HepG2 (cell line): Measurements from ENCODE around the gene SNED1. TPM values are rescaled to one million over a fixed set of nuclear protein-coding genes. Genes with fewer than 3 reads are reported as not detected.

Experiments used
- ATAC-seq: fragments of 200-7000 bp; cut with Tn5 transposase; 3 replicates; pipeline ENCODE4 v1.9.1; 2020; ENCODE audit warnings: mild to moderate bottlenecking, moderate library complexity
- BruUV-seq: library from RNA; stranded (reverse); fragments of 400-500 nt; replicated peaks from 2 replicates; lab custom pipeline; 2021; lab: Mats Ljungman, UMichigan
- CTCF ChIA-PET: fragments of 300-600 bp; formaldehyde crosslinking; extraction: SDS; loops from one replicate; lab custom pipeline; 2021; ENCODE audit warnings: low total read pairs, inconsistent platforms, low intra/inter-chr PET ratio; lab: Yijun Ruan, JAX
- POLR2A ChIA-PET: fragments of 350-600 bp; sonication (Branson Sonifier 250); formaldehyde crosslinking; loops from one replicate; lab custom pipeline; 2020; ENCODE audit warnings: antibody characterized with exemption, inconsistent platforms; lab: Yijun Ruan, JAX
- DNase-seq: peaks from one replicate; pipeline ENCODE4 v3.0.0-alpha.2; 2015; ENCODE audit warnings: low spot score
- FAIRE-seq: peaks from 3 replicates; lab custom pipeline; 2011; peaks lifted over from hg19 to GRCh38; lab: Jason Lieb, UNC
- H2AFZ ChIP-seq: one replicate; pipeline ENCODE4 v1.6.1; 2011; ENCODE audit warnings: low read length, inconsistent platforms
- H3K27ac ChIP-seq: fragments of 300-600 bp; 3 replicates; pipeline ENCODE4 v1.8.0; 2011; ENCODE audit warnings: mixed run types, mild to moderate bottlenecking, mixed read lengths, low read length, inconsistent platforms; ENCODE audit not compliant: insufficient read depth; ENCODE audit errors: extremely low read length
- H3K27me3 ChIP-seq, 2 experiments: fragments of 200-600 bp in 1 of 2; 2 replicates in 1 of 2; 3 replicates in 1 of 2; pipeline versions ENCODE4 v1.6.0 to v1.8.0; 2011; ENCODE audit warnings: low read length in 2 of 2, mild to moderate bottlenecking in 2 of 2, moderate library complexity in 2 of 2, inconsistent platforms in 1 of 2; ENCODE audit not compliant: insufficient read depth in 2 of 2, control insufficient read depth in 1 of 2
- H3K36me3 ChIP-seq, 2 experiments: fragments of 200-600 bp in 1 of 2; replicated peaks in 1 of 2; 2 replicates in 1 of 2; 3 replicates in 1 of 2; pipeline versions ENCODE4 v1.5.1 to v1.8.0; 2011; ENCODE audit warnings: low read length in 2 of 2, inconsistent platforms in 1 of 2; ENCODE audit not compliant: insufficient read depth in 2 of 2, control insufficient read depth in 1 of 2
- H3K4me1 ChIP-seq: 2 replicates; pipeline ENCODE4 v1.5.1; 2012; ENCODE audit warnings: low read length, inconsistent platforms; ENCODE audit not compliant: insufficient read depth
- H3K4me2 ChIP-seq: 2 replicates; pipeline ENCODE4 v1.6.0; 2011; ENCODE audit warnings: low read depth, low read length, inconsistent platforms
- H3K4me3 ChIP-seq, 3 experiments: fragments of 200-600 bp in 1 of 3; sonication (generic), shearing (Covaris generic) in 1 of 3; replicated peaks in 1 of 3; 2 replicates each; pipeline ENCODE4 v1.5.1; 2011 to 2016; ENCODE audit warnings: low read length in 3 of 3, inconsistent platforms in 2 of 3, low read depth in 2 of 3, mild to moderate bottlenecking in 2 of 3, control low read depth in 1 of 3, mixed read lengths in 1 of 3; ENCODE audit not compliant: insufficient read depth in 1 of 3
- H3K79me2 ChIP-seq: one replicate; pipeline ENCODE4 v1.6.1; 2011; ENCODE audit warnings: low read length, inconsistent platforms; ENCODE audit not compliant: insufficient read depth
- H3K9ac ChIP-seq: 2 replicates; pipeline ENCODE4 v1.6.0; 2011; ENCODE audit warnings: mild to moderate bottlenecking, low read depth, low read length, inconsistent platforms; ENCODE audit not compliant: insufficient read depth
- H3K9me3 ChIP-seq: 2 replicates; pipeline ENCODE4 v1.5.1; 2012; ENCODE audit warnings: mild to moderate bottlenecking, low read length
- H4K20me1 ChIP-seq: 2 replicates; pipeline ENCODE4 v1.6.0; 2011; ENCODE audit warnings: inconsistent platforms, mild to moderate bottlenecking, low read length, moderate library complexity; ENCODE audit not compliant: insufficient read depth
- ADNP ChIP-seq: sonication (generic); formaldehyde crosslinking; IDR thresholded peaks from 2 replicates; pipeline ENCODE4 v1.4.0; 2020; ENCODE audit warnings: missing genetic modification reagents
- ELF1 ChIP-seq: sonication (generic); formaldehyde crosslinking; IDR thresholded peaks from 2 replicates; pipeline ENCODE4 v1.4.0; 2020; ENCODE audit warnings: missing genetic modification reagents
- FOXM1 ChIP-seq: sonication (generic); formaldehyde crosslinking; IDR thresholded peaks from 2 replicates; pipeline ENCODE4 v1.5.0; 2020; ENCODE audit warnings: missing genetic modification reagents
- JDP2 ChIP-seq: sonication (generic); formaldehyde crosslinking; IDR thresholded peaks from 2 replicates; pipeline ENCODE4 v1.8.1; 2022; ENCODE audit warnings: missing genetic modification reagents, borderline replicate concordance
- MAFK ChIP-seq, 2 experiments: IDR thresholded peaks in 1 of 2; conservative IDR thresholded peaks in 1 of 2; 2 replicates each; pipeline ENCODE4 v1.6.1; 2011; ENCODE audit warnings: improper control_type of control experiment in 2 of 2, low read length in 2 of 2
- RELA ChIP-seq: sonication (generic); formaldehyde crosslinking; IDR thresholded peaks from 2 replicates; pipeline ENCODE4 v1.4.0; 2020; ENCODE audit warnings: missing genetic modification reagents
- ZNF430 ChIP-seq: sonication (generic); formaldehyde crosslinking; IDR thresholded peaks from 2 replicates; pipeline ENCODE4 v1.9.0; 2021; ENCODE audit warnings: mild to moderate bottlenecking, missing genetic modification reagents
- ZNF674 ChIP-seq: sonication (generic); formaldehyde crosslinking; IDR thresholded peaks from 2 replicates; pipeline ENCODE4 v1.5.0; 2020; ENCODE audit warnings: low read depth, mild to moderate bottlenecking, missing genetic modification reagents
- WGBS: methylation state at CpG from one replicate; pipeline ENCODE4 v1.1.6; 2017; ENCODE audit warnings: low lambda C conversion rate; 5-methylcytosine and 5-hydroxymethylcytosine counted together
- in situ Hi-C: cut with HindIII; loops from 2 replicates; pipeline ENCODE4 v1.10.0; 2017; ENCODE audit warnings: low pct_unique_long_range_greater_than_20kb; ENCODE audit not compliant: extremely low pct_ligation_motif_present
- intact Hi-C: fragments of 100-400 bp; cut with micrococcal nuclease; formaldehyde crosslinking; loops from one replicate; pipeline ENCODE4 v1.10.0; 2022; ENCODE audit not compliant: unreplicated experiment
- polyA plus RNA-seq, 8 experiments: library from polyadenylated mRNA; depleted of rRNA in 3 of 8; stranded (reverse) in 7 of 8; unstranded in 1 of 8; fragments of >200 nt; fragmentation: Illumina TruSeq in 4 of 8; extraction: Trizol in 4 of 8; gene quantifications; 2 replicates each; pipeline versions ENCODE4 v1.2.1 to v1.2.3, GENCODE V29; 2011 to 2016; ENCODE audit warnings: low read depth in 4 of 8, missing spikeins in 1 of 8, mixed read lengths in 1 of 8; ENCODE audit not compliant: insufficient read depth in 1 of 8
- total RNA-seq, 5 experiments: library from RNA; depleted of rRNA; stranded (reverse); fragments of >200 nt; fragmentation: Illumina TruSeq; extraction: Trizol; gene quantifications; 2 replicates each; pipeline ENCODE4 v1.2.3, GENCODE V29; 2016; ENCODE audit warnings: low read depth in 1 of 5
- TF ChIP-seq, protein P1 (sequence below): IDR thresholded peaks from 2 replicates; pipeline ENCODE4 v1.6.1; 2018; ENCODE audit warnings: missing genetic modification reagents, mild to moderate bottlenecking, missing compliant biosample characterization

The SNED1 gene
- total and polyA plus RNA-seq, 2 of the 13 experiments (the other 11 are each of a cell fraction or from before 2014, with no cell fraction given) = 0.15 to 0.65 TPM

DNA sequence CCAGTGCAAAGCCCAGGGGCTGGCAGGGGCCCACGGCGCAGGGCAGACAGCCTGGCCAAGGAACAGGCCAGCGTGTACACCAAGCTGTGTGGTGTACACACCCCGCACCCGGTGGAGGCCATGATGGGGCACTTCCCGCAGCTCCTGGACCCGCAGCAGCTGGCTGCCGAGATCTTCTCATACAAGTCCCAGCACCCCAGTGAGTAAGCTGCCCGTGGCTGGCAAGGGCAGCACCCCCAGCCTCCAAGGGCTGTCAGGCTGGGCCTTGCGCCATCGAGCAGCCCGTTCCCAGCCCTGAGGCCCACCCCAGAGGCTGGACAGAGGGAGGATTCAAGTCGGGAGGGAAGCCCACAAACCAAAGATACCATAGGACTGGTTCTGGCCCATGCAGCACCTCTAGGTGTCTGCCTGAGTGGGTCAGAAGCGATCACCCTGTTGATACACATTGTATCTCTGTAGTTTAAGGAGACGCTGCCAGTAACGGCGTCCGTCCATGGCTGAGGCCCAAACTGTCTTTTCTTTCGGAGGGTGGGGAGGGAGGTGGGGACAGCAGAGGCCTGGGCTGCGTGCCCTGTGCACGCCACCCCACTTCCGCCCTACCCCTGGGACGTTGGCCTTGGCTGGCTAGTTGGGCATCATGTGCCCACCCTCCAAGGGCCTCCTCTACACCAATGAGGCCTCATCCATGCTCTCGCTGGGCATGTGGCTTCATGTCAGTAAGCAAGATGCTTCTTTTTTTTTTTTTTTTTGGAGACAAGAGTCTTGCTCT lies 120.5 kb downstream of the SNED1 start:
- Histone ChIP-seq H2AFZ (no peak overlapping the region), H3K4me1 (no peaks in the 10 kb centered on the region), H3K9me3 (no peaks in the 10 kb centered on the region), H3K4me2 (no peak overlapping the region), H3K36me3 (peaks cover 8 to 35% of the 10 kb centered on the region in 2 experiments; a peak in 4 of 5 replicates), H3K9ac (no peak overlapping the region), H3K27ac (no peak overlapping the region), H4K20me1 (no peaks in the 10 kb centered on the region), H3K27me3 (no peaks in the 10 kb centered on the region), H3K79me2 (no peaks in the 10 kb centered on the region), H3K4me3 (no peak overlapping the region)
- no TSS peak for BruUV-seq
- ATAC-seq (no peak; the same call in 2 of the 3 replicates), FAIRE-seq (no peak), DNase-seq (no peak)
- ChIA-PET CTCF (no interaction called here), POLR2A (no interaction called here)
- in situ Hi-C loops (no loop called here), intact Hi-C loops (no loop called here)
- TF ChIP-seq ELF1 = no peak
- TF ChIP-seq ADNP (CRISPR knock-in tag) = no peak
- TF ChIP-seq MAFK (conservative IDR thresholded peaks at IDR 0.05 in 1 of 2, IDR thresholded peaks at IDR 0.05 in 1 of 2; ENCODE audit: low read length in 2 of 2) = no peak
- TF ChIP-seq FOXM1 (CRISPR knock-in tag) = no peak
- TF ChIP-seq, protein P1, sequence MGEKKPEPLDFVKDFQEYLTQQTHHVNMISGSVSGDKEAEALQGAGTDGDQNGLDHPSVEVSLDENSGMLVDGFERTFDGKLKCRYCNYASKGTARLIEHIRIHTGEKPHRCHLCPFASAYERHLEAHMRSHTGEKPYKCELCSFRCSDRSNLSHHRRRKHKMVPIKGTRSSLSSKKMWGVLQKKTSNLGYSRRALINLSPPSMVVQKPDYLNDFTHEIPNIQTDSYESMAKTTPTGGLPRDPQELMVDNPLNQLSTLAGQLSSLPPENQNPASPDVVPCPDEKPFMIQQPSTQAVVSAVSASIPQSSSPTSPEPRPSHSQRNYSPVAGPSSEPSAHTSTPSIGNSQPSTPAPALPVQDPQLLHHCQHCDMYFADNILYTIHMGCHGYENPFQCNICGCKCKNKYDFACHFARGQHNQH (CRISPR knock-in tag) = no peak
- no peak for TF ChIP-seq ZNF430
- TF ChIP-seq JDP2 (CRISPR knock-in tag) = no peak
- no peak for TF ChIP-seq ZNF674
- no peak for TF ChIP-seq RELA (CRISPR knock-in tag)
- WGBS = 93% methylated on average over 24 of the region's 24 CpGs
